GM23338 (cell line): ENCODE data around the gene SPATS1.

Source experiments
- EZH2phosphoT487 ChIP-seq: fragments of 200-600 bp; sonication (generic); IDR thresholded peaks from one replicate; pipeline ENCODE4 v1.8.1; 2018; ENCODE audit warnings: antibody characterized with exemption; ENCODE audit not compliant: unreplicated experiment
- TF ChIP-seq, protein P1 (sequence below), 2 experiments: fragments of 200-600 bp in 1 of 2; sonication (generic) in 1 of 2; conservative IDR thresholded peaks; 2 replicates each; pipeline versions ENCODE4 v1.5.1 to v1.6.1; 2016 to 2017; ENCODE audit warnings: antibody characterized with exemption in 2 of 2, low read depth in 2 of 2, mild to moderate bottlenecking in 2 of 2, moderate library complexity in 1 of 2

DNA sequence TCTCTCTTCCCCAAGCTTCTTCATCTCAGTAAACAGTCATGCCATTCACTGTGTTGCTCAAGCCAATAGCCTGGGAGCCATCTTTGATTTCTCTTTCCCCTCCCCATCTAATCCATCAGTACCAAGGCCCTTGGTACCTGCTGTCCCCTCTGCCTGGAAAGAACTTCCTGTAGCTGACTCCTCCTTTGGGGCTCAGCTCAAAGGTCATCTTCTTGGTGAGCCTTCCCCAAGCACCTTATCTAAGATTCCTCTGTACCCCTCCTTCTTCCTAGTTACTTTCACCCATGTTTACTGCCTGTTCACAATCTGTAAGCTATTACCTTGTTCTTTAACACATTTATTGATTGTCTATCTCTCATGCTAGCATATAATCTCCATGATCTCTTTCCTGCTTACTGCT, 32.8 kb upstream of the SPATS1 start:
- TF ChIP-seq, protein P1, sequence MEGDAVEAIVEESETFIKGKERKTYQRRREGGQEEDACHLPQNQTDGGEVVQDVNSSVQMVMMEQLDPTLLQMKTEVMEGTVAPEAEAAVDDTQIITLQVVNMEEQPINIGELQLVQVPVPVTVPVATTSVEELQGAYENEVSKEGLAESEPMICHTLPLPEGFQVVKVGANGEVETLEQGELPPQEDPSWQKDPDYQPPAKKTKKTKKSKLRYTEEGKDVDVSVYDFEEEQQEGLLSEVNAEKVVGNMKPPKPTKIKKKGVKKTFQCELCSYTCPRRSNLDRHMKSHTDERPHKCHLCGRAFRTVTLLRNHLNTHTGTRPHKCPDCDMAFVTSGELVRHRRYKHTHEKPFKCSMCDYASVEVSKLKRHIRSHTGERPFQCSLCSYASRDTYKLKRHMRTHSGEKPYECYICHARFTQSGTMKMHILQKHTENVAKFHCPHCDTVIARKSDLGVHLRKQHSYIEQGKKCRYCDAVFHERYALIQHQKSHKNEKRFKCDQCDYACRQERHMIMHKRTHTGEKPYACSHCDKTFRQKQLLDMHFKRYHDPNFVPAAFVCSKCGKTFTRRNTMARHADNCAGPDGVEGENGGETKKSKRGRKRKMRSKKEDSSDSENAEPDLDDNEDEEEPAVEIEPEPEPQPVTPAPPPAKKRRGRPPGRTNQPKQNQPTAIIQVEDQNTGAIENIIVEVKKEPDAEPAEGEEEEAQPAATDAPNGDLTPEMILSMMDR (conservative IDR thresholded peaks at IDR 0.05; ENCODE audit: low read depth in 2 of 2), result no peak
- TF ChIP-seq EZH2phosphoT487, result no peak
